GM18526 (cell line): ENCODE measurements around the gene CNNM1.

ENCODE experiments used
- POLR2A ChIP-seq: IDR thresholded peaks from 3 replicates; pipeline ENCODE4 v1.6.1; 2011; ENCODE audit not compliant: insufficient read length; ENCODE audit errors: extremely low read depth

The CNNM1 gene

DNA sequence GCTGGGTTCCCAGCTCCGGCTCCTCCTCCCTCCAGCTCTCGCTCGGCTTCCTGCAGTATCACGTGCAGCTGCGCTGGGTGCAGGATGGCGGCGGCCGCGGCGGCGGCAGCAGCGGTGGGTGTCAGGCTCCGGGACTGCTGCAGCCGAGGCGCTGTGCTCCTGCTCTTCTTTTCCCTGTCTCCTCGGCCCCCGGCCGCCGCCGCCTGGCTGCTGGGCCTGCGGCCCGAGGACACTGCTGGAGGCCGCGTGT lies at the start of gene CNNM1:
Gene CNNM1, plus strand, starts transcription at position 53 of the 250 bp plus-strand sequence. Its CDS starts 32 bp downstream, at position 85.
- no peak for TF ChIP-seq POLR2A

DNA sequence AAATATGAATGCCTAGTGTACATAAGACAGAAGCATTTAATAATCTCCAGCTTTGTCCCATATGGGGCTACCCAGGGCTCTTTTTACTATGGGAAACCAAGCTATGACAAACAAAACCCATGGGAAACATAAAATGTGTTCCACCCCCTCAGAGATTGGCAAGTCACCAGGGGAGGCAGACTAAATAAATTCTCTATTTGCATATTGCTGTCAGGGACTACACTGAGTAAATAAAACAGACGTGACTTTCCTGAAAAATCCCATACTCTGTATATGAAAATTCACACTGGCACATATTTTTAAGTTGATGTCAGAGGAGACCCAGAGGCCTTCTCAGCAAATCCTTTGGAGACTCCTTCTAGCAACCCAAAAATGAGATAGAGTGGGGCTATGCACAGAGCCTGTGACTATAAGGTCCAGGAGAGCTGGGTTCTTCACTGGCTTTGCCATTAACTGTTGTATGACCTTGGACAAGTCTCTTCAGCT lies 49.5 kb upstream of the CNNM1 start:
- TF ChIP-seq POLR2A, result no peak

DNA sequence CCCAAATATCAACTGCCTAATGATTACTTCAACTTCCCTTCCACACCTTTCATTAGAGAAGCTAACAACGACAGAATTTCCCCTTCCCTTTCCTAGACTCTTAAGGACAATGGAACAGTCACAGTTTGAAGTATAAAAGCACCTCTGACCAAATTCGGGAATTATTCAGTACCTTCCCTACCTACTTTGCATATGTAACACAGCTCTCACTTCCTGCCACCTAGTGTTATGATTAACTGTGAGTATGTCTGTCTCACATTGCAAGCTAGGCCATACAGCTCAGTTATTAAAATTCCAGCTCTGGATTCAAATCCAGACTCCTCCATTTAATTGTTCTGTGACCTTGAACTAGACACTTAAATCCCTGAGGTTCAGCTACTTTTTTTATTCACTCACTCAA lies 48.7 kb upstream of the CNNM1 start:
- no peak for TF ChIP-seq POLR2A

DNA sequence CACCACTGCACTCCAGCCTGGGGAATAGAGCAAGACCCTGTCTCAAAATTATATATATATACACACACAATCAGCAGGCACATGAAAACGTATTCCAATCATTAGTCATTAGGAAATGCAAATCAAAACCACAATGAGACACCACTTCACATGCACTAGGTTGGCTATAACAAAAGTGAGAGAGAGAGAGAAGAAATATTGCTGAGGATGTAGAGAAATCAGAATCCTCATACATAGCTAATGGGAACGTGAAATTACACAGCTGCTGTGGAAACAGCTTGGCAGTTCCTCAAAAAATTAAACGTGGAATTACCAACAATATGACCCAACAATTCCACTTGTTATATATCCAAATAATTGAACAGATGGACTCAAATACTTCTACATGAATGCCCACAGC lies 43.3 kb upstream of the CNNM1 start:
- TF ChIP-seq POLR2A, result no peak

DNA sequence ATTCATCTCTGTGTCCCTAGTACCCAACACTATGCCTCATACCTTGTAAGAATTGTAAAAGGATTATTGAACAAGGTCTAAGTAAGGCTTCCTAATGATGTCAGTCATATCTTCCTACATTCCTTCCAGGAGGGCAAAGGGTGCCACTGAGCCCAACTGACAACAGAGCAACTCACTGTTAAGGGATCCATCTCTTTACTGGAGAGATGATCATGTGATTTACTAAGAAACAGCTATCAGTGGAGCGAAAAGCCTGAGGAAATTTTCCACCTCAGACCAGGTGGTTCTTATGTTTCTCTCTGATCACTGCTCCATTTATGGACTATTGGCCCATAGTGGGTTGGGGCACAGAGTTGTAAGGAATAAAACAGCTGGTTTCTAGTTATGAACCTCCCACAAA lies 38.9 kb upstream of the CNNM1 start:
- no peak for TF ChIP-seq POLR2A

DNA sequence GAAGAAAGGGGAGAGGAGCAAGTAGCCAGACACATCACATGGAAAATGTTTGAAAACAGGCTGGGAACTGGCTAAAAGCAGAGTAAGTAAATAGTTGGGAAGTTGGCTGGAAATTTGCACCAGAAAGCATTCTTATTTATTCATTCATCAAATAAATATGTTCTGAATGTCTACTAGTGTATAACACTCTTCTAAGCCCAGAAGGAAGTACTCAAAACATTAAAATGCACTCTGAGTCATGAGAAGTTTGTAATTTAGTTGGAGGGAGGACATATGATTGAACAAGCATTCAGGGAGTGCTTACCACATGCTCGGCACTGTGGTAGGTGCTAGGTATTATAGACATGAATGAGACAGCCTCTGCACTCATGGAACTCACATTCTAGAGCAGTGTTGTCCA lies 37.0 kb upstream of the CNNM1 start:
- no peak for TF ChIP-seq POLR2A

DNA sequence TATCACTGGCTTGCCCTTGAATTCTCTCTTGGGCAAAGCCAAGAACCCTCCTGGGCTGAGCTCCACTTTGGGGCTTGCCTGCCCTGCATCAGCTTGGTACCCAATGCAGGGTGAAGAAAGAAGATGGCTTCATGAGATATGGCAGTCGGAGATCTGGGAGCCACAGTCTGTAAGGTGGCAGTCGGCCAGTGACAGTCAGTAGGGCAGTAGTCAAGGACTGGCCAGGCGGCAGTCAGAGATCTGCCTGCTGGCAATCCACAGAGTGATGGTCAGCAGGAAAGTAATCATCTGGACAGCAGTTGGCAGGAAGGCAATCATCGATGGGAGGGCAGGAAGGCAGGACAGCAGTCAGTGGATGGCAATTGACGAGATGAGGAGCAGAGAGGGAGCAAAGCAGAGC lies 32.6 kb upstream of the CNNM1 start:
- no peak for TF ChIP-seq POLR2A

DNA sequence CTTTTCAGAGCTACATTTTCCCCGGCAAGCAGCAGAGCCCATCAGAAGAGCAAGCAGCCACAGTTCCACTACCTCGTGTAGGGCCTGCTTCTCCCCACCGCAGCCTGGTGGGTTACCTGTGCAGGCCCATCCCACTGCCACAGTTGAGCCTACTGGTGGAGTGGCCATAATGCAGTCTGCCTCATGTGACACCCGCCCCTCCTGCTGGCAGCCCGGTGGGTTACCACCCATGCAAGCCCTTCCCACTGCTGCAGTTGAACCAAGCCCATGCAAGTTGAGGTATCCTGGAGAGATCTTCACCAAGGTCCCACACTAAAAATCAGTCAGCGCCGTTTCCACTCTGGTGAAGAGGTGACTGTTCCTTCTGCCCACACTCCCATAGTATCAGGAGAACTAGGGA lies 32.1 kb upstream of the CNNM1 start:
- no peak for TF ChIP-seq POLR2A

DNA sequence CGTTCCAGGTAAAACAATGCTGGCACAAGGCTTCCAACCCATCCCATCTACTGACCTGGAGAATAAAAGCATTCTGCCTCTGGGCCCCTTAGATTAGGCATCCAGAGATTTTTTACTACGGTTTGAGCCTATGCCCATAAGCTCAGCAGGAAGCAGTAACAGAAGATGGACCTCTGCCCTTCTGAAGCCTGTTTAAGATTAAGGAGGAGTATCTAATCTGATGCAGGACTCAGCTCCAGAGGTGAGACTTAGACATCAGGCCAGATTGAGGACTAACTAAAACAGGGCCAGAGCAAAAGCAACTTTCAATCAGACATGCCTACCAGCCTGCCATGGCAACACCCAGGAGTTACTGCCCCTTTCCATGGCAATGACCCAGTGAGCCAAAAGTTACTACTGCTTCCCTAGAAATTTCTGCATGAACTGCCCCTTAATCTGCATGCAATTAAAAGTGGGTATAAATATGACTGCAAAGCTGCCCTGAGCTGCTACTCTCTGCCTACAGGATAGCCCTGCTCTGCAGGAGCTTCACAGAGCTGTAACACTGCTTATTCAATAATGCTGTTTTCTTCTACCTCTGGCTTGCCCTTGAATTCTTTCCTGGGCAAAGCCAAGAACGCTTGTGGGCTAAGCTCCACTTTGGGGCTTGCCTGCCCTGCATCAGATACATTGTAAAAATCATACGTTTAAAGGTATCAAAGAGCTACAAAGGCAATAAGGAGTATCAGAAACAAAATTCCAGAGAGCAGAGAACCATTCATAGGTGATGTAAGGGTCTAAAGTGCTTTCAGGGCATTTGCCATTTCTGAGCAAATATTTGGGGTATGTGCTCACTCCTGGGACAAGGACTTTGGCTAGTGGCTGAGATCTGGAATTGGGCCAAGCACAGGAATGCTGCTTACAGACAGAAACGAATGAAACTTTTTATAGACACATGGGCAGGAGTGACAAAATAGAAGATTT lies 25.0 kb upstream of the CNNM1 start:
- TF ChIP-seq POLR2A, result no peak

DNA sequence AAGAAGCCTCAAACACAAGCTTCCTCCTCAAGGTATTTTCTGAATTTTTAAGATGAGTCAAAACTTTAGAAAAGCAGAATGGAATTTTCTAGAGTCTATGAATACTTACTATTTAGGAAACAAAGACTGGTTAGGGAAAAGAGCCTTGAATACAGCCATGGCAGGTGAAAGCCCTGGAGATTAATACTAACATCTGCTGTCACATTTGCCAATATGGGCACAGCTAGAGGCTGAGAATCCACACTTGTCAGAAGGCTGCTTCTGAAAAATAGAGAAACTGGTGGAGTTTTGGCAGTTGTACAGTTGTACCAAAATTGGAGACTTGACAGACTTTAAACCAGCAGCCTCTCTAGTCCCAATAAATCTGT lies 24.3 kb upstream of the CNNM1 start:
- no peak for TF ChIP-seq POLR2A

DNA sequence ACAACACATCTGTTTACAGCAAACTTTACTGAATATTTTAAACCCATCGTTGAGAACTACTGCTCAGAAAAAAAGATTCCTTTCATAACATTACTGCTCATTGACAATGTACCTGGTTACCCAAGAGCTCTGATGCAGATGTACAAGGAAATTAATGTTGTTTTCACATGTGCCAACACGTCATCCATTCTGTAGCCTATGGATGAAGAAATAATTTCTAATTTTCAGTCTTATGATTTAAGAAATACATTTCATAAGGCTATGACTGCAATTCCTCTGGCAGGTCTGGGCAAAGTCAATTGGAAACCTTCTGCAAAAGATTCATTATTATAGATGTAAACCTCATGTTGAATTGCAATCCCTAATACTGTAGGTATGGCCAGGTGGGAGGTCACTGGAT lies 16.7 kb upstream of the CNNM1 start:
- no peak for TF ChIP-seq POLR2A

DNA sequence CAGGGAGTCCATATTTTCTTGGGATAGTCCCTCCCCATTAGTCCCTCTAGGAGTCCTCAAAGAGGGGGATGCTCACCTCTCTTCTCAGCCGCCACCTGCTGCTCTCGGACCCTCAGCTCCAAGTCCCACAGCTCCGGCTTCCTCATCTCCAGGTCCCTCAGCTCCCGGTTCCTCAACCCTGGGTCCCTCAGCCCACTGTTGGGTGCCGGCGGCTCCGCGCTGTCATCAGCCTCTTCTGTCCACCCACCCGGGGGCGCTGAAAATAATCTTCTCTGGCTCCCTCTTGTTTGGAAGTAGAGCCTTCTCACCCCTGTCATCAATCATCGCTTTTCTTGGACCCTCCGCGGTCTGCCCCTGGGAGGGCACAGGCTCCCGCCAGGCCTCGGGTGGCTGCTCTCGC lies 13.3 kb upstream of the CNNM1 start:
- no peak for TF ChIP-seq POLR2A

DNA sequence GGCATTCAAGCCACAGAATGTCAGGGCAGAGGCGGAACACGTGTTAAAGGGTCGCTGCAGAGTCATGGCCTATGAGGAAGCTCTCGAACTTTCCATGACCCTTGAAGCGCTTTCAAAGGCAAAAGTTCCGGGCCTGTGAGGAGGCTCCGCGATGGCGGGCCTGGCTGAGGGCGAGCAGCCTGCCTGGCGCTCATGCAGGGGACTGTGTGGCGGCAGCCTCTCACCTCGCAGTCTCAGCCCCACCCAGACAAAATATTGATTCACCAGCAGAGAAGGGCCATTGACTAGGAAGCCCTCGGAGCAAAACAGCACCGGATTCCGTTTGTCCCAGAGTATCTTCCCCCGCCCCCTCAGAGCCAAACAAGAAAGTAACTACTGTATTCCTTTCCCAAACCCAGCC lies 12.8 kb upstream of the CNNM1 start:
- TF ChIP-seq POLR2A, result no peak

DNA sequence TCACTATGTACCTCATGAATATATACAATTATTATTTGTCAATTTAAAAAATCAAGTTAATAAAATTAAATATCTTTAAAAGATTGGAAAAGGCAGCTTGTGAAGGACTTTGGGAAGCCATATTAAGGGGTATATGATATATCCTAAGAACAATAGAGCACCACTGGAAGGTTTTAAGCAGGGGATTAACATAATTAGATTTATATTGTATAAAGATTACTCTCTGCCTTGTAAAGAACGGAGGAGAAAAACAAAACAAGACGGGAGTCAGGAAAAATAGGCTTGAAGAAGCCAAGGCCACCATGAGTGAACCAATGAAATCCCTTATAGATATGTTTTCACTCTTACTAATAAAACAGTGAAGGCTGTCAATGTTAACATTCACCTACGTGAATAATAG lies 11.1 kb upstream of the CNNM1 start:
- TF ChIP-seq POLR2A, result no peak

DNA sequence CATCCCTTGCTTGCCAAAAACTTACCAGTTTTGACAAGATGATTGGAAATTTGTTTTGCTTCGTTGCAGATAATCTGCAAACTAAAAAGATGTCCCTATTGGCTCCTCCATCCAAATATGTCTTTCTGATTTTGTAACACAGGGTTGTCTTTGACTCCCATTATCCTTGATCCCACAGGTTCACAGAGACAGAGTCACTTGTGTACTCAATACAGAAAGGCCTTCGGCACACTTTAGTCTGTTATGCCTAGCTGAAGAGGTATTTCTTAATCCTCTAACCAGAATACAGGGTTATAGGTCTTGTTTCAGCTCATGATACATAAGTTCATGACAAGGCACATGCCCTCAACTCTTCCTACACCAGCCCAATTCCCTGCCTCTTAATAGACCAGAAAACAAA lies 10.7 kb upstream of the CNNM1 start:
- TF ChIP-seq POLR2A, result no peak

DNA sequence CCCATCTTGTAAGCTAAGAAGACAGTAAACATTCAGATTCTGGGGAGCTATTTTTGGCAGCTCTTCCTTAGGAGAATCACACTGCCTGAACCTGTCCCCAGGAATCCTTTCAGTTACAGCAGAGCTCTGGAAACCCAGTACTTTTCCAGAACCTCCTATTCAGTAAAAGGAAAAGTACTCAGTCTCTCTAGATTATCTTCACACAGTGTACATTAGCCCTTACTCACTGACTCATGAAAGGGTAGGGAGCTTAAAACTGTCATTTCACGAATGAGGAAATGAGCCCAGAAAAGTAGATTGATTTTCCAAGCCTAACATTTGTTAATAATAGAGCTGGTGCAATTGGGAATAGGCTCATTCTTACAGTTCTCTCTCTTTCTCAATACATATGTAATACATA lies 3.9 kb upstream of the CNNM1 start:
- TF ChIP-seq POLR2A, result no peak

DNA sequence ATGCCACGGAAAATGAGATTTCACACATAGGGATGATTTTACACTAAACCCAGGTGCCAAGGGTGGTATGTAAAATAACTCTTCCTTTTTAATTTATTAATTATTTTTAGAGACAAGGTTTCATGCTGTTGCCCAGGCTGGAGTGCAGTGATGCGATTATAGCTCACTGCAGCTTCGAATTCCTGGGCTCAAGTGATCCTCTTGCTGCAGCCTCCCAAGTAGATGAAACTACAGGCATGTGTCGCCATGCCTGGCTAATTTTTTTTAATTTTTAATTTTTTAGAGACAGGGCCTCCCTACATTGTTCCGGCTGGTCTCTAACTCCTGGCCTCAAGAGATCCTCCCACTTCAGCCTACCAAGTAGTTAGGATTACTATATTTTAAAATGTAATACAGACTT lies 2.3 kb upstream of the CNNM1 start:
- no peak for TF ChIP-seq POLR2A
